ENCODE data around the gene NAB1.

The NAB1 gene

GRCh38 chr2:190646780-190647522, 1.9 kb upstream of the NAB1 start:
- H3K36me3 ChIP-seq = no peaks in the 10 kb centered on the region
- H3K27me3 ChIP-seq = no peaks in the 10 kb centered on the region
- DNase-seq = no peak
- peak overlapping the region; percentile 79 to 97 for H3K27ac ChIP-seq
- H3K4me1 ChIP-seq = peaks cover 0 to 57% (median 22%) of the 10 kb centered on the region in 4 donors
- peak overlapping the region; percentile 57 to 98 for H3K4me3 ChIP-seq
- TF ChIP-seq, protein P1, sequence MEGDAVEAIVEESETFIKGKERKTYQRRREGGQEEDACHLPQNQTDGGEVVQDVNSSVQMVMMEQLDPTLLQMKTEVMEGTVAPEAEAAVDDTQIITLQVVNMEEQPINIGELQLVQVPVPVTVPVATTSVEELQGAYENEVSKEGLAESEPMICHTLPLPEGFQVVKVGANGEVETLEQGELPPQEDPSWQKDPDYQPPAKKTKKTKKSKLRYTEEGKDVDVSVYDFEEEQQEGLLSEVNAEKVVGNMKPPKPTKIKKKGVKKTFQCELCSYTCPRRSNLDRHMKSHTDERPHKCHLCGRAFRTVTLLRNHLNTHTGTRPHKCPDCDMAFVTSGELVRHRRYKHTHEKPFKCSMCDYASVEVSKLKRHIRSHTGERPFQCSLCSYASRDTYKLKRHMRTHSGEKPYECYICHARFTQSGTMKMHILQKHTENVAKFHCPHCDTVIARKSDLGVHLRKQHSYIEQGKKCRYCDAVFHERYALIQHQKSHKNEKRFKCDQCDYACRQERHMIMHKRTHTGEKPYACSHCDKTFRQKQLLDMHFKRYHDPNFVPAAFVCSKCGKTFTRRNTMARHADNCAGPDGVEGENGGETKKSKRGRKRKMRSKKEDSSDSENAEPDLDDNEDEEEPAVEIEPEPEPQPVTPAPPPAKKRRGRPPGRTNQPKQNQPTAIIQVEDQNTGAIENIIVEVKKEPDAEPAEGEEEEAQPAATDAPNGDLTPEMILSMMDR (IDR thresholded peaks at IDR 0.05) = no peak
- intact Hi-C loops (cut with DNase I; ENCODE audit: low total_unique reads) = loop anchor here (5.0 kb wide), 1 partner anchor 110 kb away; no protein-coding TSS in a partner anchor
- no peaks in the 10 kb centered on the region for H3K9me3 ChIP-seq

DNA sequence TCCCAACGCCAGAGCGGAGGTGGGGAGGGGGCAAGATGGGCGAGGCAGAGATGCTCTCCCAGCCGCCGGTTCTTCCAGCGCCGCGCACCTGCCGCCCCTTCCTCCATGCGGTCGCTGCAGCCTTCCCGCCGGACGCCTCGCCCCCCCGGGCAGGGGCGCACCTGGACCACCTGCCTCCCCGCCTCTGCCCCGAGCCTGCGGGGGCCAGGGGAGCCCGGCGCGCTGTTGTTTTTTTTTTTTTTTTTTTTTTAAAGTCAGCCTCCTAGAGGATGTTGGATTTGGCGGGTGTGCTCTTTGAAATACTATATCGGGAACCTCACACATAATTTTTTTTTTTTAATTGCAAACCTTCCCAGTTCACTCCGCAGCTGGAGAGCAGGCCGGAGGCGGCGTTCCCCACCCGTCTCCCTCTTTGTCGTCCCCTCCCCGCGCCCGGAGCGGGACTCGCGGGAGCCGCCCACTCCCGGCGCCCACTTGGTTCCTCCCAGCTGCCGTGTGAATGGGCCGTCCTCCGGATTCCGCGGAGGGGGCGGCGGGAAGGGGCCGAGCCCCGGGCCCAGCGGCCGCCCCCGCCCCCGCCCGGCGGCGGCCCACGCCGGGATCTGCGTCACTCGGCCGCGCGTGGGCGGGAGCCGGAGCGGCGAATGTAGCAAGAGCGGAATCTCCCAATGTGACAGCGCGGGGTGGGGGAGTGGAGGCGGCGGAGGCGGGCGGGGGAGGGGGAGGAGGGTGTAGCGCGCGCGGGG, 421 bp upstream of the NAB1 start:
- intact Hi-C loops (cut with DNase I; ENCODE audit: low total_unique reads) = loop anchor here (5.0 kb wide), 1 partner anchor 111 kb away; no protein-coding TSS in a partner anchor

DNA sequence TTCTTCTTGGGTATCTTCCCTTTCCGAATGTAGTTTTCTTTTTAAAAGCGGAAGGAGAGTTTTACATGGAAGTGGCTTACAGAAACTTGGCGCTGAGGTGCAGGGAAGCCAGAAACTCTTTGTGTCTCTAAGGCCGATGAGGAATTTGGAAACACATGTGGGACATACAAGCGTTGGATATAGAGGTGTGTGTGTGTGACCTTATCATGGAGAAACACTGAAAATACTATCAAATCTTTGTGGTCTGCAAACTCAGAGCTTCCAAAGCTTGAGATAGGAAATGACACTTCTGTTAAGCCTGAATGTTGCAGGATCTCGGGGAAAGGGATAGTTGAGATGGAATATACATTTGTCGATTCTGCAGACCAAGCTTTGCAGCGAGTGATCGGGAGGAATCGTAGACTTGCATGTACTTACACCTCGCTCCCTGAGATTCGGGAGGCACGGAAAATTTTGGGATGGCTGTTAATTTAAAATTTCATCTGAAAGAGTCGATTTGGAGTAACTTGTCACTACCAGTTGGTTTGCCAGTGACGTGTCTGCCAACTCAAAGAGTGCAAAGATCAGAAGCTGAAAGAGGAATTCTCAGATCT, 1.0 kb downstream of the NAB1 start:
- Histone ChIP-seq H3K9me3 (no peaks in the 10 kb centered on the region), H3K36me3 (no peaks in the 10 kb centered on the region), H3K27ac (peak overlapping the region; percentile 79 to 97), H3K27me3 (no peaks in the 10 kb centered on the region), H3K4me3 (peak overlapping the region; percentile 57 to 98), H3K4me1 (peaks cover 0 to 64% (median 26%) of the 10 kb centered on the region in 4 donors)
- DNase-seq = no peak
- TF ChIP-seq, protein P1 (IDR thresholded peaks at IDR 0.05) = no peak
- intact Hi-C loops (cut with DNase I; ENCODE audit: low total_unique reads) = loop anchor here (5.0 kb wide), 1 partner anchor 113 kb away; no protein-coding TSS in a partner anchor

More for the DNA sequence above, 421 bp upstream of the NAB1 start:
- Histone ChIP-seq H3K4me3 (peak overlapping the region; percentile 57 to 98), H3K27ac (peak overlapping the region; percentile 79 to 97), H3K4me1 (peaks cover 0 to 60% (median 22%) of the 10 kb centered on the region in 4 donors), H3K9me3 (no peaks in the 10 kb centered on the region), H3K27me3 (no peaks in the 10 kb centered on the region), H3K36me3 (no peaks in the 10 kb centered on the region)
- peak; percentile 92 to 96 for DNase-seq
- TF ChIP-seq, protein P1 (IDR thresholded peaks at IDR 0.05) = no peak

DNA sequence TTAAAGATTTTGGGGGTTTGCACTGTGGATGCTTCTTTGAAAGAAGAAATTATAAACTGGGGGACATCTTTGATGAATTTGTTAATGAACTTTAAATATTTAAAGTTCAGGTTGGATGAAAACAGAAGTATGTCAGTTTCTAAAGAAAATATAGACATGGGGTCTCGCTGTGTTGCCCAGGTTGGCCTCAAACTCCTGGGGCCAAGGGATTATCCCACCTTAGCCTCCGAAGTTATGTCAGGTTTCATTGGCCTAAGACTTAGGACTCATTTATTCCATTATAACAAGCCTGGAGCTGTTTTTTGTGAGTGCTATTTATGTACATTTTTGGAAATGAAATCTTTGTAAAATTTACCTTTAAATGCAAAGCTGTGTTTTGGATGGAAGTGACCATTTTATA, 2.5 kb downstream of the NAB1 start:
- intact Hi-C loops (cut with DNase I; ENCODE audit: low total_unique reads) = no loop called here
- Histone ChIP-seq H3K27ac (peak overlapping the region in 1 of 2 donors; percentile 97), H3K4me1 (peaks cover 0 to 71% (median 27%) of the 10 kb centered on the region in 4 donors), H3K9me3 (no peaks in the 10 kb centered on the region), H3K36me3 (no peaks in the 10 kb centered on the region), H3K4me3 (peak overlapping the region in 1 of 2 donors; percentile 57), H3K27me3 (no peaks in the 10 kb centered on the region)
- no peak for DNase-seq
- TF ChIP-seq, protein P1 (IDR thresholded peaks at IDR 0.05) = no peak

- no peaks in the 10 kb centered on the region for H3K27me3 ChIP-seq
- no peak overlapping the region for H3K27ac ChIP-seq
- H3K4me3 ChIP-seq = no peak overlapping the region
- intact Hi-C loops (cut with DNase I; ENCODE audit: low total_unique reads) = no loop called here
- no peaks in the 10 kb centered on the region for H3K9me3 ChIP-seq
- peaks cover 0 to 80% (median 40%) of the 10 kb centered on the region in 4 donors for H3K4me1 ChIP-seq
- no peaks in the 10 kb centered on the region for H3K36me3 ChIP-seq
- no peak for DNase-seq
- TF ChIP-seq, protein P1 (IDR thresholded peaks at IDR 0.05) = no peak
These were observed 4.3 kb downstream of the NAB1 start for GRCh38 chr2:190653231-190653630.
